T-helper 2 cell (primary cell): ENCODE results near the gene ATXN10.

Experiments
- DNase-seq, 5 experiments: peaks; one replicate each; pipeline versions ENCODE4 v3.0.0 to v3.0.0-alpha.2; 2012 to 2022

The ATXN10 gene

DNA sequence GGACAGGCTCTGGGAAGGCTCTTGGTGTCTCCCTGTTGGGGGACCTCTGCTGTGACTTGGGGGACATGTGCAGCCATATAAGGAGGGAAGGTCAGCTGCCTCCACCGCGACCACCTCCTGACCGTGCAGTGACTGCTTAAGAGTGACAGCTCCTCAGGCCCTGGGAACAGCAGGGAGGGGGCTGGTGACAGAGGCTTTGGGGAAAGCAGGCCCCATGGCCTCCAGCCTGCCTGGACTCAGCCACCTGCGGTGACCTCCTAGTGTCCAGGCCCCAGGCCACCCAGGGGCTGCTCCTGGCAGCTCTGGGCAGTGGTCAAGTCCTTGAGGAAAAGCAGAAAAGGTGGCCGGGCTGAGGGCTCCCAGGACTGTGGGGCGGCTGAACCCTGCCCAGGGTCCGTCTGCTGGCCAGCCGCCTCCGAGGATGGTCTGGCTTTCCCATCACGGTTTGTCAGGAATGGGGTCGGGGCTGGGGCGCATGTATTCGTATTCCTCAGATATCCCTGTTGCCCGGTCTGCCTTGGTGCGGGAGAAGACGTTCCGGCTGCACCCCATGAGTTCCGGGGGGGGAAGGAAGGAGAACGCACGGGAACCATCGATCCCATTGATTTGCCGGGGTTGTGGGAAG is 208.6 kb downstream of the ATXN10 start:
- DNase-seq: no peak

DNA sequence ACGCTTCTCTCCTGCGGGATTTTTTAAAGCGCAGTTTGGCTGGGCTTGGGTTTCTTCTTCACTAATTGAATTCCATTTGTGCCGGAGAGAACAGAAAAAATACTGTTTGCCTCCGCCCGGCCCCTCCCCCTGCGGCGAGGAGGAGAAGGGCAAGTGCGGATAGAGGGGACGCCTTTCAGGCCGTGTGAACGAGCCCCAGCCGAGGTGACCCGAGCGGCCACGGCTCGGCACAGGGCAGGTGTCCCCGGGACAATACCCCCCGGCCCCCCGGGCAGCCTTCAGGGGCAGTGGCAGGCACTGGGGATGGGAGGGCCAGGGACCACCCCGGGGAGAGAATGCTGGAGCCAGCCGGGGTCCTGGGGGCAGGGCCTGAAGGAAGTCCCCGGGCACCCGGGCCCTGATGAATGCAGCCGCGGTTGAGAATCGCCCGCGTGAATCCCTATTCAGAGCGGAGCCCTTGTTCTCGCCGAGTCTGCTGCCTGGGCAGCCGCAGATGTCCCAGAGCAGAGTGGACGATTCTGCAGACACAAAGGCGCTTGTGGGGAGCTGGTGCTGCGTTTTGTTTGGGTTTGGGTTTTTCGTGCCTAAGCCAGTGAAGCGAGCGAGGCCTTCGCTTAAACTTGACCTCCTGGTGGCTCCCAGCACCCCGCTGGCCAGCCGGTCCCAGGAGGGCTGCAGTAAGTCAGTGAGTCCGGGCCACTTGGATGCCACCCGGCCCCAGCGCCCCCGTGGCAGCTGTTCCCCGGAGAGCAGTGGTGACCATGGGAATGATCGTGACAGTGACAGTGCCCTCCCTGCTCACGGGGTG is 209.3 kb downstream of the ATXN10 start:
- DNase-seq: no peak

DNA sequence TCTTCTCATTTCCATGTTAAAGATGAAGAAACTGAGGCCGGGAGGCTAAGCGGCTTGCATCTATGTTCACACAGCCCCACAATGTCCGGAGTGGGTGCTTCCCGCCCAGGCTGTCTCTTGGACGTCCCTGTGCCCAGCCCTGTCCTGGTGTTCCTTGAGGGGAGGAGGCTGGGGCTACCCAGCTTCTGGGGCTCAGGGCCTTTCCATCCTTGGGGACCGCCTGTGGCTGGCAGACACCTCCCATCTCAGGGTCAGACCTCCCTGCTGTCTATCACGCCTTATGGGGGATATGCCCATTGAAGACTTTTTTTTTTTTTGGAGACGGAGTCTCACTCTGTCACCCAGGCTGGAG is 209.9 kb downstream of the ATXN10 start:
- DNase-seq: no peak

DNA sequence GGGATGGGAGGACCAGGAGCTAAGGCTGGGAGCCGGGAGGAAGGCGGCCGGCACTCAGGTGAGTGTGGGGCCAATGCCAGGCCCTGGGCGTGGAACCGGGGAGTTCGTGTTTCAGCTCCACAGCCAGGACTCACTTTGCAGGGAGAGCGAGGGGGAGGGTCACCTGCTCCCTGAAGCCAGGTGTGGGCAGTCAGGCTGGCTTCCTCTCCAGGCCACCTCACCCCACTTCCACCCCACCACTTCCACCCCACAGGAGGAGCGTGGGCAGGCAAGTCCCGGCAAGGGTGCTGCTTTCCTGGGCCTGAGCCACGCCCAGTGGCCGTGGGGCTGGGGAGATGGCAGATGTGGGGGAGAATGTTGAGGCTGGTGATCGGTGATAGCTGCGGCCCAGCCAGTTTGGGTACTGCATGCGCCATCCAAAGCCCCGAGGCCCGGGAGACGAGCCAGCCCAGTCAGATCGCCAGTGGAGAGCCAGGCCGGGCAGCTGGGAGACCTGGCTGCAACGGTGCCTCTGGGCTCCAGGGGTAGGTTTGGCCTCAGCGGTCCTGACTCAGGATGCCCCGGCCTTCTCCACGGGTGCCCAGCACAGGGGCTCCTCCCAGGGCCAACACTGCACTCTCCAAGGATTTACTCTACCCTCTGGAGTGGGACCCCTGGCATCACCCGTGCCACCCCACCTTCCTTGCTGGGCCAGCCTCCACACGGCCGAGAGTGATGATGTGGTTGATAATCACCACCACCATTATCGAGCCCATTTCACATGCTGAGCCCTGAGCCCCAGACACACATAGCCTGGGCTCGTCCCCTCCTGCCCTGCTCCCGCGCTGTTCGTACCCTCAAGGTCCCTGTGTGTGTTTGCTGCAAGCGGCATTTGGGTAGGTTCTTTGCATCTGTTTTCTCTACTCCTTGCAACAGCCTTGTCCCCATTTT is 211.5 kb downstream of the ATXN10 start:
- DNase-seq: no peak

DNA sequence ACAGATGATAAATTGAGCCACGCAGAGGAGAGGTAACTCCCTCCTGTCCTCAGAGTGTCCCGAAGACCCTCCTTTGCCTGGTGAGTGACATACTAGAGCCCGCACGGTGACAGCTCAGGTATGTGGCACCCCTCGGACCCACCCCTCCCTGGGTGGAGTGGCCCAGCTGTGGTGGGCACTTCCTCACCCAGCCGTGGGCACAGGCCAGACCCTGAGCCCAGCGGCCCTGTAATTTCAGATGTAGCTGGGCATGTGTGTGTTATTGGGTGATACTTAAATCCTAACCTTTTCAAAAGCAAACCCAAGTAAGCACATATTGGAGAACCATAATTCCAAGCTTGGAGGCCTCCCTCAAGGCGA is 212.2 kb downstream of the ATXN10 start:
- no peak for DNase-seq

DNA sequence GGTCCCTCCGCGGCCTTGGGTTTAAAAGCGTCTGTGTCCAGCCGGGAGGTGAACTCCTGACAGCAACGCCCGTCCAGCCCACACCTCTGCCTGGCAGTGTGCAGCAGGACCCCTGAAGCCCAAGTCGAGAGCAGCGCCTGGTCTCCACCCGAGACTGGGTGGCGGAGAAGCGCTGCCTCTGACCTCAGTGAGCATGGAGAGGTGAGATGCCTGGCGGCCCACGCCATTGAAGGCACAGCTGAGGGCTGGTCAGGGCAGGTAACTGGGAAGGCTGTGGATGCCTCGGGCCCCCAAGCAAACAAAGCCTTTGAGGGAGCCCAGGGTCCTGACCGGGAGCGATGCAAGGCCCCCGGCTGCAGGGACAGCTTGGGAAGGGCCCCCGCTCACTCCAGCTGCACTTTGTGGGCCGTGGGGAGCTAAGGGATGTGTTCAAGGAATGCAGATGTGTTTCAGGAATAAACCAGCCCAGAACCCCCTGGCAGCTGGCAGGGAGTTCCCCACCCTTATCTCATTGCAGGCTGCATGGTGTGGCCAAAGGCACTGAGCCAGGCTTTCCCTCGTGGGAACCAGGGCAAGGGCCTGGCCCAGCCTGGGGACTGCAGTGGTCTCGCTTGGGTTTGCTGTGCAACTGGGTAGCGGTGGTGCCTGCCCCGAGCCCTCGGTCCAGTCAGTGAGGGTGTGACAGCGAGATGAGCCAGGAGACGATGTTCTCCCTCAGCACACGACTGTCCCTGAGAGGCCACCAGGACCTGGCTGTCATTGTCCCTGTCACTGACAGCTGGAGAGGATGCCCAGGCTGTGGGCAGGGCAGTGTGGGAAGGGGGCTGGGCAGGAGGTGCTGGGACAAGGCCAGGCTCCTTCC is 212.8 kb downstream of the ATXN10 start:
- no peak for DNase-seq

DNA sequence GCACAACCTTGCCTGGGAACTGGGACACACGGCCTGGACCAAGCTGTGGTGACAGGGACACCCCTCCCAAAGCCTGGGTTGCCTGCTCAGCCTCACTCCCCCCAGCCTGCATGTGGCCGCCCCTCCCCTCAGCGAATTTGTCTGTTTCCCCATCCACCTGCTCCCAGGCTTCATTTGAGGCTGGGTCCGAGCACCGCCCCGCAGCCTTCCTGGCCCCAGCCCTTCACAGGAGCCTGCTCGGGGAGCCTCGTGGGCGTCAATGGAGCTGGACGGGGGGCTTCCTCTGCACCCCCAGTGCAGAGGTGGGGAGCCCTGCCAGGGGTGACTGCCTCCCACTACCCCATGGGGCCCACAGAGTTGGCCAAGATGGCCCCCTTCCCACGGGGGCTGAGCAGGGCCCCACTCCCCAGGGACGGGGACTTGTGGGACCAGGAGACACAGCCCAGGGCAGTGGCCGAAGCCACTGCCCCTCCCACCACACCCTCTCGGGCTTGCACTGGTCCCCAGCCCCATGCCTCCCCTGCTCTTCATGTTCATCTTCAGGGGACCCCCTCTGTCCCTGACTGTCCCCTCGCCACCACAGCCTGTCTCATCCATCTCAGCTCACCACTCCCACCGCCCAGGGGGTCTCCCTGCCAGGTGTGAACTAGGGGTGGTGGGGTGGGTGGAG is 213.7 kb downstream of the ATXN10 start:
- DNase-seq: no peak

DNA sequence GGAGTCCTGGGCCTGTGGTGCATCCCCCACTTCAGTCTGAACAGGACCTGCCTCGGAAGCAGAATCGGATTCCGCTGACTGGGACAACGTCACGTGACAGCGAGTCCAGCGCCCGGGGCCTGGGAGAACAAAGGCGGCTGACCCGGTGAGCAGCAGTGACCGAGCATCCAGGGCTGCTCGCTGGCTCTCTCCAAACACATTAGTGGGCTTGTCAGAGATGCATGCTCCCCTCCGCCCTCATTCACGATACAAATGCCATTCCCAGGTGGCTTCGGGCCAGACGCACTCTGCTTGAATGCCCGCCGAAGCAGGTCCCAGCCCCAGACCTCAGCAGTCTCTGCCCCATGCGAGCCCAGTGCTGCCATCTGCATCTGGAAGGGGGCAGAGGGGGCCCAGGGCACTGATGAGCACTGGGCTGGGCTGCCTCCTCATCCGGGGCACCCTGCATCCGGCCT is 214.3 kb downstream of the ATXN10 start:
- no peak for DNase-seq

DNA sequence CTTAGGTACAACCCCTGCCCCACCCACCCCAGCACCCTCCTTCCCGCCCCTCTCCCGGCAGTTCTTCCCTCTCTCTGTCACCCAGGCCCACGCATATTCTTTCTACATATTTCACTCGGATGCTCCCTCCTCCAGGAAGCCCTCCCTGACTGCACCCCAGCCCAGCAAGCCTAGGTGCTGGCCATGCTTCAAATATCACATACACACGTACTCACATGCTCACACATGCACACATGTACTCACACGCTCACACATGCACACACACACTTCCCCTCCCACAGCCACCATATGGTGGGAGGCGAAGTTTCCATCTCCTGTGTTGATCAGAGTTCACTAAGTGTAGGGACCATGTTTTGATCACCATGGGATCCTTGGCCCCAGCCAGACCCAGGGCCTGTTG is 214.9 kb downstream of the ATXN10 start:
- DNase-seq: no peak

DNA sequence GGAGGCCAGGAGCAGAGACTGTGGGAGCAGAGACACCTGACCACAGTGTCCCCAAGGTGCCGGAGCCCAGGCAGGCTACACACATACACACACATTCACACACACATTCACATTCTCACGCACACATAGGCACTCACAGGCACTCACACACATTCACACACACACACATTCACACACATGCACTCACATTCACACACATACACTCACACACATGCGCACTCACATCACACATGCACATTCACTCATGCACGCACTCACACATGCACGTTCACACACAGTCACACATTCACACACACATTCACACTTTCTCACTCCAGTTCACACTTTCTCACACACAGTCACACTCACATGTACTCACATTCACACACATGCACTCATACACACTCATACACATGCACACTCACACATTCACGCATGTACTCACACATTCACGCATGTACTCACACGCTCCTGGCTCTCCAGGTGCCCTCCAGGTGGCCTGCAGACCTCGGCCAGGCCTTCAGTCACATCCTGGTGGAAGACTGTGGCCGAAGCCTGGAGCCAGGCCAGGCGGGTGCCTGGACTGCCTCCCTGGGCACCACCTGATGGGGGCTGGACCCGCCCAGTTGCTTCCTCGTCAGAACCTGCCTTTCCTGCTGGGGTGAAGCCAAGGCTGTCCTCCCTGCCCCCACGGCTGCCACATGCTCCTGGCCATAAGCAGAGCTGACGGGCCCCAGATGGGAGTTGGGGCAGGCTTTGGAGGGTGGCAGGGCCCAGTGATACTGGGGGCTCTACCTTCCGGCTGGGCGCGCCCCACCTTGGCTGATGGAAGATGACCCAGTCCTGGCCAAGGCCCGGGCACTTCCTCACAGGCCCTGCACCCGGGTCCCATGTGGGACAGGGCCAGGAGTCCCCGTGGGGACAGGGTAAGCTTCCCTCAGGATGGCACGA is 215.8 kb downstream of the ATXN10 start:
- DNase-seq: no peak

DNA sequence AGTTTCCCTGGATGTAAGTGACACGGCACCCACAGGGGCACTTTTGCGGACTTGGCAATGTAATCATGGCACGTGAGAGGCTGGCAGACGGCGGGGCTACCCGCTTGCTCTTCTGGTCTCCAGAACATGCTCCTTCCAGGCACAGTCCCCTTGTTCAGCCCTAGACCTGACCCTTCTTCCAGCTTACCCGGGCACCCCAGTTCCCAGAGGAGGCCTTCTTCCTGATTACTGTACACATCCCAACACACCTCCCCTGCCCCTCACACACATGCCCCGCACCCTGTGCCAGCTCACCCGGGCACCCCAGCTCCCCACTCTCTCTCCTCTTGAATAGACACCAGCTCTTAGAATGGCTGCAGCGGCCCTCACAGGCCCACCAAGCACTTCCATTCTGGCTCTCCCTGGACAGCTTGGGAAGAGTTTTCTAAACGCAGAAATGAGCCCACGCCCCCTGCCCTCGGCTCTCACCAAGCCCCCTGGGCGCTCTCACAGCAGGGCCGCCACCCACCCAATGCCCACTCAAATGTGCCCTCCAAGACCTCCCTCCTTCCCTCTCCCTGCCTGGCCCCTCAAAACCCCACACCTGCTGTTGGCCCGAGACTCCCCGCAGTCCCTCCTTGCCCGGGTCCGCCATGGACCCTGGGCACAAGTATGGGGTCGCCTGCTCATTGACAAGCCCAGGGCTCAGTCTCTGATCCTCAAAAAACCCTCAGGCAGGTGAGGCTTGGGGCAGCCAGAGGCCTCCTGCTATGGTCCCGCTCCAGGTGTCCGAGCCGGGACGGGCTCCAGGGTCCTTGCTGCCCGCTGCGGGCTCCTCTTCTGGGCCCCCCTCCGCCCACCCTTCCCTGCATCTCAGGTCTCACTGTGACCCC is 216.8 kb downstream of the ATXN10 start:
- DNase-seq: peak in 1 of 5 experiments; percentile 3

DNA sequence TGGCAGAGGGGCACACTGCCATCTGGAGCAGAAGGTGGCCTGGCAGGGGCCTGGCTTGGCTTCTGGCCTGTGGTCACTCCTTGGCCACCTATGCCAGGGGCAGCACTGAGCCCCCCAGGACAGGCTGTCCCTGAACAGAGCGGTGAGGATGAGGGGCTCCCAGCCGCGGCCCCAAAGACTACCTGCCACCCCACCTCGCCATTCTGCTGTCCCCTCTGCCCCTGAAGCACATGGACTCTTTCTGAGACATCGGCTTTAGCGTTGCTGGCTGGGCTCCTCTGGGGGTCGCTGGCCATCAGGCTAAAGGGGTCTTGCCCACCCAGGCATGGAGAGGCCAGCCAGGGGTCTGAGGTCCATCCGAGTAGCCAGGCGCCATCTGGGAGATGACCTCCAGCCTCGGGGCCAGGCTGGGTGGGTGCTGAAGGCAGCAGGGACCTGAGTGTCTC is 217.5 kb downstream of the ATXN10 start:
- DNase-seq: peak in 1 of 5 experiments; percentile 0

DNA sequence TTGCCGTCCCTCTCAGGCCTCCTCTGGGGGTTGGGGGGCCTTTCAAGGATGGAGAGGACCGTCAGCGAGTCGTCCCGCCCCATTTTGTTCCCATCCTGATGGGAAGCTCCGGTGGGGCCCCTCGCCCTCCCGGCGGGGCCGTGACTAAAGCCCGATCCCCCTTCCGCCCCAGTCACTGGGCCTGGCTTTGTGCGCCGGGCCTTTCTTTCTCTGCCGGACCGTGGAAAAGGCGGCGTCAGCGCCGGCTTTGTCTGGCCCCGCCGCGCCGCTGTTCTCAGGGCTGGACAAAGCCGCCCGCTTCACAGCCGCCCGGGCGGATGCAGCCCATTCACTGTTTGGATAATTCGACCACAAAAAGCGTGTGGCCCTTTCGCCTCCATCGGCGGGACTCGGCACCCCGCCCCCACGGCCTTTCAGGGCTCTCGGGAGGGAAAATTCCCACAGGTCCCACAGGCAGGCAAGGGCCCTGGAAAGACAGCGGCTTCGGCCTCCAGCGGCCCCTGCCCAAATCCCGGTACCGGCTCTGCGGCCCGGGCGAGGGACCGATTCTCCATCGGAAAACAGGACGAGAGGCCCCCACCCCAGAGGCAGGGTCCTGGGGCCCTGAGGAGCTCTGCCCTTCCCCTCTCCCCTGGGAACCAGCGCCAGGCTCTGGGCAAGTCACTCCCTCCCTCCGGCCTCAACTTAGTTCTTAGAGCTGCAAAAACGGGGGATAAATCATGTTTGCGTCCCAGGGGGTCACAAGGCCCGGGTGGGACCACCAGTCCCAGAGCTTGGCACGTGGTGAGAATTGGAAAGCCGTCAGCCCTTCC is 218.1 kb downstream of the ATXN10 start:
- DNase-seq: peak in 1 of 5 experiments; percentile 2

DNA sequence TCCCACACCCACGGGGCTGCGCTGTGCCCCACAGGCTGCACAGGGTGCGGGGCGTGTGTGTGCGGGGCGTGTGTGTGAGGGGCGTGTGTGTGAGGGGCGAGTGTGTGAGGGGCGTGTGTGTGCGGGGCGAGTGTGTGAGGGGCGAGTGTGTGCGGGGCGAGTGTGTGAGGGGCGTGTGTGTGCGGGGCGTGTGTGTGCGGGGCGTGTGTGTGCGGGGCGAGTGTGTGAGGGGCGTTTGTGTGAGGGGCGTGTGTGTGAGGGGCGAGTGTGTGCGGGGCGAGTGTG is 218.7 kb downstream of the ATXN10 start:
- DNase-seq: no peak

DNA sequence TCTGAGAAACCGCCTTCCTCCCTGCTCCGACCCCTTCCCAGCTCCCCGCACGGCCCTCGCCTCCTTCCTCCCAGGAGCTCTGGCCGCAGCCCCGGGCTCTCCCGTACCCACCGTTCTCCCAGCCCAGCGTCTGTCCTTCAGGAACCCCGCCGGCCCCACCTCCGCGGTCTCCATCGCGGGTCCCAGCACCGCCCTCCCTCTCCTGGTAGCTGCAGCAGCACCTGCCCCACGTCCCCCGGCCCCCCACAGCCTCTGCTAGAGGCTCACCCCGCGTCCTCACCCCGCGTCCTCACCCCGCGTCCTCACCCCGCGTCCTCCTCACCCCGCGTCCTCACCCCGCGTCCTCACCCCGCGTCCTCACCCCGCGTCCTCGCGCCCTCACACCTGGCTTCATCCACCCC is 219.4 kb downstream of the ATXN10 start:
- DNase-seq: peak in 1 of 5 experiments; percentile 0

DNA sequence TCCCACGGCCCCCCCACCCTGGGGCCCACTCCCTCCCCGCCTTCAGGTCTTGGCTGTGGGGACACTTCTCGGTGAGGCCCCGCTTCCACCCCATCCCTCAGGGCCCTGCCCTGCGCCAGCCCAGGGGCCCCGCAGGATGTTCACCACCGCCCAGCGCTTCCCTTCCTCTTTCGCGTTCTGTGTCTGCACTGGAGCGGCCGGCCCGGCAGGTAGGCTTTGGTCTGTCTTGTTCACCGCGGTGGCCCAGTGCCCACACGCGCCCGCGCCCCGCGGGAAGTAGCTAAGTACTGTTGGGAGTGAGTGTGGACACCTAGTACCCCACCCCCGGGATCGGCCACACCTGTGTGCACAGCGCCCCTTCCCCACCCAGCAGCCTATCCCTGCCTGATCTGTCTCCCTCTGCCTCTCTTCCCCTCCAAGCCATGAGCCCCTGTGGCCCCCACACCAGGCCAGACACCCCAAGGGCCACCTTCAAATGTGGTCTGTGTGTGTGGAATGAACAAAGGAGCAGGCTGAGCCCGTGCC is 219.9 kb downstream of the ATXN10 start:
- peak in 1 of 5 experiments; percentile 1 for DNase-seq

DNA sequence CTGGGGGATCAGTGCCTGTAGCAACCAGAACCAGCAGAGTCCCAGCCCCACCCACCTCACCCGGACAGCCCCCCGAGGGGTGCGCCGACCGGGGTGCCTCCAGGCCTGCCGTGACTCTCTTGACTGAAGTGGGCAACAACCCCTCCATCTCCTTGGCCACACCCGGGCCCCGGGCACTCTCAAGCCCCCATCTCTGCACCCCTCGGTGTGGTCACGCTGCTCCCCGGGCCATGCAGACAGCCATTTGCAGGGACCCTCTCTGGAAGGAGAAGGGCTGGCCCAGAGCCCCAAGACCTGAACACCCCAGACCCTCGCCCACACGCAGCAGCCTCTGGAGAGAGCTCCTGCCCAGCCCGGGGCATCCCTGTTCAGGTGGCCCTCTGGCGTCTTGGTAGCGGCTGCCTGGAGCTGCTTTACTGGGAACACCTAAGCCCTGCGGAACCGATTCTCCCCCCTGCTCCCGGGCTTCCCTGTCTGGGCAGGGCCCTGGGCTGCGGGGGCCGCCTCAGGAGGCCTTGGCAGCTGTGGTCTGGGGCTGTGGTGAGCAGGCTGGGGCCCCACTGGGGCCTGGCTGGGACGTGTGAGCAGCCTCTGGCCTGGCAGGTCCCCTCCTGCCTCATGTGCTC is 220.5 kb downstream of the ATXN10 start:
- DNase-seq: peak in 1 of 5 experiments; percentile 2
